HG03280 (cell line): ENCODE data around the gene S100A11.

Source experiments
- ATAC-seq: cut with Tn5 transposase; IDR thresholded peaks from one replicate; pipeline ENCODE4 v1.9.1; 2021; ENCODE audit warnings: mild to moderate bottlenecking, moderate library complexity; ENCODE audit not compliant: unreplicated experiment

S100A11 gene

DNA sequence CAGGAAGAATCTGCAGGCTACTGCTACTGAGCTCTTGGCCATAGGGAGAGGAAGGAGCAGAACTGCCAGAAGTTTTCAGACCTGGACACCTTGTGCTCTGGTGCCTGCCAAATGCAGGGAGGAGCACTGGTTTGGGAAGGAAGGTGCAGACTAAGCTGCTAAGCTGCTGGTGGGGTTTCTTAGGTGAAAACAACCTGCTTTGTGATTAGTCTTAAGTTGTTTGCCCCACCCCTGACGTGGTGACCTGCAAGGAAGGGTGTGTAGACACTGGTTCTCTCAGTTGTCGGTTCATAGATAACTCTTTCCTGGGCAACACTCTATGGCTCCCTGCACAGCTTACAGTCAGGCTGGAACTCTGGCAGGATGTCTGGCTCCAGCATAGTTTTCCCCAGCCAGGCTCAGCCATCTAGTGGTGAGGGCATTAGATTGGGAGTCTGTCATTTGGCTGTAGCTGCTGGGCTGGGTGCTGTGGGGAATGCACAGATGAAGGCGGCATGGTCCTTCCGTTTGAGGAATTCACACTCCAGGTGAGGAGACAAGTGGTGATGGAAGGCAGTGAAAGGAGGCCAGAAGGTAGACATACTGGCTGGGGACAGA lies 32.9 kb downstream of the S100A11 start:
- no peak for ATAC-seq

DNA sequence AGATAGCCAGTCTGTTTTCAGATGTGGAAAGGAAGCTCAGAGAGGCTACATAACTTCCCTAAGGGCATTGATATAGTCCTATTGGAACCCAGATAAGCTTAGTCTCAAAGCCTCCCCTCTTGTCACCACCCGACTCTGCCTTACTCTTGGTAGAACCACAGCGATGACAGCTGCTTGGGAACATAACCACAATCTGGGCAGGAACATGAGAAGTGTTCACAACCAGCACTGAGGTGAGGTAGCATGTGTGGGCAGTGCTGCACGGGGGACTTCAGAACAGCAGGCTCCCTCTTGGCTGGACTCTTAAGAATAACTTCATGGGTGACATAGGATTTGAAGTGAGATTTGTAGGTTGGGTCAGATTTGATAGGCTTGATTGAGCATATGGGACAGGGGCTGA lies 33.8 kb downstream of the S100A11 start:
- ATAC-seq, result no peak

DNA sequence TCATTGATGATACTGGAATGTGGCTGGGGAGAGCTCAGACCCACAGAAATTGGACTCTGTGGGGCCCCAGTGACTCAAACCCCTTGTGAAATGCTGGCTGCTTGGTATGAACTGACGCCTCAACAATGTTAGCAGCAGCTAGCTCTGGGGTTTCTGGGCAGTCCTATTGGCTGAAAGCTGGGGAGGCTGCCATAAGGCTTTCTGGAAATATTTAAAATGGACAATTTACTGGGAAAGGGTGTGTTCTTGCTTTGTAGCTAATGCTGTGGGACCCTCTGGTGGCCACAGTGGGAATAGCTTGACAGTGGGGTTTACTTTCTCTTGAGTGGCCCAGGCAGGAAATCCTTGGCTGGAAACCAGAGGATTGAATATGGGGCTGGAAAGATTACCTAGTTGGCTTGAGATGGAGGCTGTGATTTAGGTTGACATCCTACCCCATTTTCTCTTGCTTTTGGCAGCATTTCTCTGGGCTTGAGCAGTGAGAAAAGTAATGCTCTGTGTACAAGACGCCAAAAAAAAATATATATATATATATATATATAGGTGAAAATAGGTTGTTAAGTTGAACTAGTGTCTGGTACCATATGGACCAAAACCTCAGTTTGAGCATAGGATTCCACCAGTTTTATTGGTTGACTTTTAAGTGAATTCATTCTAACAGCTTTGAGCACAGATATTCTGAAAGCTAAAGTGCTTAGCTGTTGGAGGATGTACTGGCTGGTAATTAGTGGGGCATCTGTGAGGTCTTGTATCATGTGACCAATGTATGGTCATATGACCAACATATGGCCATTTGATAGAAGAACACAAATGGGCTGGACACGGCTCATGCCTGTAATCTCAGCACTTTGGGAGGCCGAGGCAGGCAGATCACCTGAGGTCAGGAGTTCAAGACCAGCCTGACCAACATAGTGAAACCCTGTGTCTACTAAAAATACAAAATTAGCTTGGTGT lies 34.9 kb downstream of the S100A11 start:
- no peak for ATAC-seq

DNA sequence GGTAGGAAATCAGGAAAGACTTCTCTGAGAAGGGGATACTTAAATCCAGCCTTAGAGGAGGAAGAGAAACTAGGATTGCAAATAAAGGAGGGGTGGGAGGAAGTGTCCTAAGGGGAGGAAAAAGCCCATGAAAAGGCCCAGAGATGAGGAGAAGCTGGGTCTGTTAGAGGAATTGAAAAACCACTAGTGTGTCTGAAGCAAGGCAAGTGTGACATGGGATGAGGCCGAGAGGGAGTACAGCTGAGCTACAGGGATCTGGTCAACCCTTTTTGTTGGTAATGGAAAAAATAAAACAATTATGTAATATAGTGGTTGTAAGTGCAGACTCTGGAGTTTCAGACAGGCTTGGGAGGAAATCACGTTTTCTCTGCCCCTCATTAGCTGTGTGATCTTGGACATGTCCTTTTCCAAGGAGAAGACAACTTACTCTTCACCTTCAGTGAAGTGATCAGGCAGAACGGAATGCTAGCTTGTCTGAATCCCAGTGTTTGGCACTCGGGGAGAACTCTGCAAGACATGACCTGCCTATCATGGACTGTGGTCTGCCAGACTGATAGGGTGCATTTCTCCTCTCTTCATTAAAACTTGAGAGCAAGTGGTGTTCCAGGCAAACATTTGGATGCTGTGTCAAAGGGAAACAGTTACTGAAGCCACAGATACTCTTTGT lies 35.7 kb downstream of the S100A11 start:
- ATAC-seq, result no peak

DNA sequence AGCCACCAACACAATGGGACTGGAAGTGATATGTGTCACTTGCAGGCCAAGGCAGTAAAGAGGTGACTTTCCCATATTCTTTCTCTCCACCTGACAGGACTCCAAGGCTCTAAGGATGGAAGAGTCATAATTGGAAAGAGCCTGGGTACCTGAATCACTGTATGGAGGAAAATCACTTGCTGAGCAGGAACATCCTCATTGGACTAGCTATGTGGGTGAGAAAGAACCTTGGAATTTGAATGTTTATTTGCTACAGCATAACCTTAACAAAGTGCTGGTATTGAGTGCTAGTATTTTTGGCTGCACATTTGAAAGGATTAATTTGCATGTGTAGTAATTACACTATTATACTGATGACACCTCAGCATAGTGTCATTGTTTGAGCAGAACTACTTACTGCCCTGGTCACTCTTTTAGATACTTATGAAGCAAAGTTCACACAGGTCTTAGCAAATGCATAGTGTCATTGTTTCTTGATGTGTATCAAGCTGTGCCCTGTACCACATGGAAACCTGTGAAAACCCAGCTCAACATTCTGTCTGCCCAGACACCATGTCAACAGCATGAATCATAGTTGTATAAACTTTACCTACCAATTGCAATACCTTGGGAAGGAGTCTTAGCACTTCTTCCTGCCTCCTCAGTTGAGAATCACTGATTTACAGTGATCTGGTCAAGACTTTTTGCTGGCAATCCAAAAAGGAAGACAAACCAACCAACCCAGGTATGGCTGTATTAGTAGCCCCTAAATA lies 38.0 kb downstream of the S100A11 start:
- ATAC-seq, result no peak

GRCh38 chr1:151997284-151997570 lies 39.6 kb downstream of the S100A11 start:
- no peak for ATAC-seq

DNA sequence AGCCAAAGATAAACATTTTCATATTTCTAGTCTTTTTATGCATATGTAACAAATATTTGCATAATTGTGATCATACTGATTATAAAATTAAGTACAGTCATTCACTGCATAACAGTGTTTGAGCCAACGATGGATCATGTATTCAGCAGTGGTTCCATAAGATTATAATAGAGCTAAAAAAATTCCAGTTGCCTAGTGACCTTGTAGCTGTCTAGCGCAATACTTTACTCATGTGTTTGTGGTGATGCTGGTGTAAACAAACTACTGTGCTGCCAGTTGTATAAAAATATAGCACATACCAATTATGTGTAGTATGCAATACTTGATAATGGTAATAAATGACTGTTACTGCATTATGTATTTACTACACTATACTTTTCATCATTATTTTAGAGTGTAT lies 41.0 kb downstream of the S100A11 start:
- no peak for ATAC-seq

- ATAC-seq, result no peak
Measured at GRCh38 chr1:151994956-151995355, 41.8 kb downstream of the S100A11 start.

DNA sequence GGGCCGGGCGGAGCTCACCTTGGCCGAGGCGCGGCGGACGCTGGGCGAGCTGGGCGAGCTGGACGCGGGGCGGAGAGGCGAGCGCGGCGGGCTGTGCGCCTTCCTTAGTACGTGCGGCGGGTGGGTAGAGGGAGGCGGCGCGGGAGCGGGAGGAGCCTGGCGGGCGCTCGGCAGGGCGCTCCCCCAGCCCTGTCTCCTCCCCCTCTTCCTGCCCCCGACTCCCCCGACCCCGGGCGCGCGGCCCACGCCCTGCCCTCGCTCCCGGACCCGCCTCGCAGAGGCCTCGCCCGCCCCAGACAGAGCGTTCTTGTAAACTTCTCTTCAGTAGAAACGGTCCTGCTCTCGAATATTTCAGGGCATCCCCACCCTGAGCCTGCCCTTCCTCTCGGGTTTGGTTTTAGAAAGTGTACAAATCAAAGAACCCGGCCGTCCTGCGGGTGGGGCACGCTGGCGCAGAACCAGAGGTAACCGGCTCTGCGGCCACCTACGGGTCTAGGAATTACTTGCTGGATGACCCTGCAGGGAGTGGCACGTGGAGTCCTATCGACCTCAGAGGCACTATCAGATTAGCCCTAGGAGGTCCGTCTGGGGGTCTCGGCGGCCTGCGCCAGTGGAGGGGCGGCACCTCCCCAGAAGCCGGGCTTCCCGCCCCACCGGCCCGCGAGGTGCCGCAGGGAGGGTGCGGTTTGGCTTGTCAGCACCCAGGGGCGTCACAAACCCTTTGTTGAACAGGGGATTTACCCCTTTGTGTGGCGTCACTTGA lies 42.9 kb downstream of the S100A11 start, which contains the start of gene S100A10:
Gene S100A10, minus strand, starts transcription at position 126 of the 763 bp plus-strand sequence. CDS start 7,629 bp downstream, outside the sequence.
- ATAC-seq, result no peak

- no peak for ATAC-seq
Measured at GRCh38 chr1:151993084-151993733, 43.6 kb downstream of the S100A11 start.

GRCh38 chr1:151992303-151993083 lies 44.3 kb downstream of the S100A11 start:
- no peak for ATAC-seq

- ATAC-seq, result no peak
Measured at GRCh38 chr1:151991663-151992302, 45.0 kb downstream of the S100A11 start.

DNA sequence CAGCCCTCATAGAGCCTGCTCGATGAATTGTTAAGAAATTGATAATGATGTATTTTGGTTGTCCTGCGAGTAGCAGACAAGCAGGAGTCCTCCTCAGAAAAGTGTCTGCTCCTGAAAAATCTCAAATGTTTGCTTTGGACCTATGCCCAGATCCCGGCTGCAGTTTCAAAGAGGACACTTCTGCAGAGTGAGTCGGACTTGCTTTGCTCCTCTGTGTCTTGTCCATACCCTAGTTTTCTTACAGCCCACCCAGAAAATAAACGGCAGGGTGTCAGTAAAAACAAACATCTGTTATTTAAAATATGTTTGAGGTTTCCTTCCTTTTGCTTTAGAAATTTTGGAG lies 46.0 kb downstream of the S100A11 start:
- no peak for ATAC-seq

DNA sequence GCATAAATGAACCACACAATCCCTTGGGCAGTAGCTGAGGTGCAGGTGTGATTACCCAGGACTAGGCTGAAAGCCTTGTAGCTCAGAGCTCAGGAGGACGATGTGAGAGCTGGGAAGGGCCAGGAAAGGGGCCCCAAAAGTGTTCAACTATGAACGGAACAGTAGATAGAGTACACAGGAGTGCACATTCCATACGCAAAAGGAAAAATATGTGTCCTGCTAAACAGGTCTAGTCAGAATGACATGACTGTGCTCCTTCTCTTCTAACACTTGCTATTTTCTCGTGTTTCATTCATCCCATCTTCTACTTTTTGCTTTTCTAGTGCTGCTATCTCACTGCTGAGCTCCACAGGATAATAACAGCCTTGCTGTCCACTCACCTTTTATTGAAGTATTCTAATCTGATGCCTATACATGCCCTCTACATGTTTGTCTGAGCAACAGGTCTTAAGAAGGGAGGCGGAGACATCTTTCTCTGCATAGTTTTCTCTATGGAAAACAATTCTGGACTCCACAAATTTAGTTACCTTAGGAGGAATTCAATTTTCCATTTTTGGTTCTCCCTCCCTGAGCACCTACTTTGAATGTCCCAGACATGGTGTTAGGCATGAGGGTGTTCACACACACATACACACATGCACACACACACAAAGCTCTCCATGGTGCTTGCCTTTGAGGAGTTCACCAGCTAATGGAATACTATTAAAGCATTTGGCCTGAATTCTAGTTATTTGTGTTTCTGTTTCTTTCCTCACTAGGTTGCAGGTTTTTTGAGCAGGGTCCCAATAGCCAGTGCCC lies 46.5 kb downstream of the S100A11 start:
- no peak for ATAC-seq

DNA sequence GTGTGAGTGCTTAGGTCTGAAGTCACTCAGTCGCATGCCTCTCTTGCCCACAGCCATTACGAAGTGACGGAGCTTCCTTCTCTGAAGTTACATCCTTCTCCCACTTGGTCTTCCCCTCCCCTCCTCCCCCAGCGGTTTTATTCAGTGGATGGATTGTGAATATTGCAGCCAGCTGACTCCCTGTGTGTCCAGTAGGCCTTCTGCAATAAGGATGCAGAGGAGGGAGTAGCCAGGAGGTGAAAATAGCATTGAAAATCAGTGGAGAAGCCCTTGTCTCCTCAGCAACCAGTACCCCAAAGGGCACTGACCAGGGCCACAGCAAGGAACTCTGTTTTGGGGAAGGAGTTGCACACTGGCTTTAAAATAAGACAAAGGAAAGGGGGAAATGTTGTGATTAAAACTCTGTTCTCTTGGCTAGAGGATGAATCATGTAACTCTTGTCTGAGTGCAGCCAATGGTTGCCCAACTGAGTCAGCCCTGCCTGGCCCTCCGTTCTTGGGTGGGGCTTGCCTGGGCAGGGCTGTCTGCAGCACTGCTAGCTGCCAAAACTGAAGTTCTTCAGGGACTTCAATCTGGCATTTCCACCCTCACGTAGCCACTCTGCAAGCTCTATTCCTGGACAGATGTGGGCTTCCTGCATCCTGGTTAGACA lies 47.5 kb downstream of the S100A11 start:
- ATAC-seq, result no peak

DNA sequence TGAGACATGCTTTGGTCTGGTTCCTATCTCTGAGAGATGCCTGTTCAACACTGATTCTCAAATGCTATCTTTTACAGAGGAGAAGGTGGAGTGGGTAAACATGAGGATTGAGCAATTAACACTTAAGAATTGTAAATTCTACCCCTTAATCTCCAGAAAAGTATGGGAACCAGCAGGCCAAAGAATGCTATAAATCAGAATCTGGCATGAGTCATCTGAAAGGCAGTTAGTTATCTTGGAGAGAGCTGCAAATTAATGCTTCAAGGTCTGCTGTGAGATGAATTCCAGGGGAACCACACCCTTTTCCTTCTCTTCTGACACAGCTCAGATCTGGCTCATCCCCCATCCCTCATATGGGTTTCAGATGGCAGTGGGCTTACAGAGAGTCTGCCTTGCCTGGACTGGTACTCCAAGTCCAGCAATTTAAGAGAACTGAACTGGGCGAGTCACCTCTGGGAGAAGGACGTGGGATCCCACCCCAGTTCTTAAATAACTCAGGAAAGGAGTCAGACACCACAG lies 48.3 kb downstream of the S100A11 start:
- no peak for ATAC-seq

GRCh38 chr1:151986501-151987190 lies 50.2 kb downstream of the S100A11 start:
- no peak for ATAC-seq
